ENCODE results near the gene THBS4. TPM values are rescaled to one million over a fixed set of nuclear protein-coding genes. Genes with fewer than 3 reads are reported as not detected.

Gene THBS4
- total and polyA plus RNA-seq, 9 of the 15 experiments (the other 6 are each of a cell fraction or from before 2014, with no cell fraction given): 0.07 to 0.08 TPM; not detected in 7

GRCh38 chr5:80078921-80079320 lies 43.8 kb downstream of the THBS4 start (continued):
- no peak for TF ChIP-seq ZMIZ1 (IDR thresholded peaks at IDR 0.05; ENCODE audit: low read depth in 2 of 2, low read length in 2 of 2)
- peak; percentile 87 for TF ChIP-seq SMAD4 (CRISPR knock-in tag; conservative IDR thresholded peaks at IDR 0.05)
- TF ChIP-seq BHLHE40 (IDR thresholded peaks at IDR 0.05; ENCODE audit: low read length): no peak
- no peak for TF ChIP-seq BCOR (IDR thresholded peaks at IDR 0.05)
- peak; percentile 57; the same call in 1 of the 2 replicates for TF ChIP-seq ZNF316 (IDR thresholded peaks at IDR 0.05)
- no peak for TF ChIP-seq FOXK2 (conservative IDR thresholded peaks at IDR 0.05 in 1 of 2, IDR thresholded peaks at IDR 0.05 in 1 of 2; ENCODE audit: low read depth in 2 of 2)
- TF ChIP-seq MAFG (tag; conservative IDR thresholded peaks at IDR 0.05): peak; percentile 80
- TF ChIP-seq ARID1B (IDR thresholded peaks at IDR 0.05): peak; percentile 91
- TF ChIP-seq TEAD1 (CRISPR knock-in tag; IDR thresholded peaks at IDR 0.05): 0 out of 4 replicates have a peak, but pooled peaks of 1 of the 2 experiments have one; percentile 40
- peak; percentile 94 for TF ChIP-seq L3MBTL2 (IDR thresholded peaks at IDR 0.05)
- peak in 1 of 2 experiments; percentile 59; a peak in 1 of 4 replicates for TF ChIP-seq FOXA3 (CRISPR knock-in tag; conservative IDR thresholded peaks at IDR 0.05 in 1 of 2, IDR thresholded peaks at IDR 0.05 in 1 of 2)
- peak; percentile 66 for TF ChIP-seq EHMT2 (IDR thresholded peaks at IDR 0.05)
- peak; percentile 86 for TF ChIP-seq TAL1 (IDR thresholded peaks at IDR 0.05)
- 0 out of 2 replicates have a peak, but pooled peaks have one; percentile 34 for TF ChIP-seq SMAD3 (CRISPR knock-in tag; conservative IDR thresholded peaks at IDR 0.05)
- peak; percentile 74 for TF ChIP-seq FOSL1 (tag; conservative IDR thresholded peaks at IDR 0.05)
- TF ChIP-seq E2F6 (IDR thresholded peaks at IDR 0.05; ENCODE audit: borderline replicate concordance in 1 of 2, extremely low read depth in 1 of 2, insufficient read depth in 1 of 2, insufficient read length in 1 of 2, low read depth in 1 of 2, low read length in 1 of 2, poor library complexity in 1 of 2, severe bottlenecking in 1 of 2): peak in 1 of 2 experiments; percentile 16
- no peak for TF ChIP-seq SREBF2 (CRISPR knock-in tag; IDR thresholded peaks at IDR 0.05)
- TF ChIP-seq ARNT (IDR thresholded peaks at IDR 0.05): peak in 1 of 2 experiments; percentile 32; a peak in 1 of 4 replicates
- 0 out of 2 replicates have a peak, but pooled peaks have one; percentile 29 for TF ChIP-seq SMARCC2 (IDR thresholded peaks at IDR 0.05; ENCODE audit: low read depth)
- TF ChIP-seq SFPQ (IDR thresholded peaks at IDR 0.05; ENCODE audit: low read depth, low read length): no peak
- 0 out of 2 replicates have a peak, but pooled peaks have one; percentile 37 for TF ChIP-seq ZNF134 (CRISPR knock-in tag; conservative IDR thresholded peaks at IDR 0.05)
- TF ChIP-seq DPF2 (IDR thresholded peaks at IDR 0.05): peak; percentile 78
- no peak for TF ChIP-seq SP2 (IDR thresholded peaks at IDR 0.05; ENCODE audit: extremely low read depth, low read depth, low read length, poor library complexity, severe bottlenecking)
